ENCODE measurements around the gene EBF3. TPM values are rescaled to one million over a fixed set of nuclear protein-coding genes. Genes with fewer than 3 reads are reported as not detected.

Gene EBF3
- total RNA-seq, 2 donors from 2014 or later, result 0.44 to 2.0 TPM

GRCh38 chr10:129909531-129910256, 54.4 kb downstream of the EBF3 start:
- no peak overlapping the region for H3K27ac ChIP-seq (ENCODE audit: low read depth, low read length)
- no peak overlapping the region for H3K4me3 Mint-ChIP-seq
- H3K27me3 ChIP-seq (ENCODE audit: control insufficient read depth, insufficient read depth, low read length, poor library complexity, severe bottlenecking), result no peaks in the 10 kb centered on the region
- peaks cover 26% of the 10 kb centered on the region for H3K27me3 Mint-ChIP-seq (ENCODE audit: insufficient read depth)
- H3K4me3 ChIP-seq (ENCODE audit: low read length), result no peak overlapping the region
- no peaks in the 10 kb centered on the region for H3K36me3 Mint-ChIP-seq (ENCODE audit: low read depth)
- no peaks in the 10 kb centered on the region for H3K9me3 ChIP-seq (ENCODE audit: control insufficient read depth, low read length)
- H3K4me1 Mint-ChIP-seq, result peaks cover 26% of the 10 kb centered on the region
- TF ChIP-seq CTCF (conservative IDR thresholded peaks at IDR 0.05), result no peak
- no peak overlapping the region for H3K9ac ChIP-seq (ENCODE audit: extremely low read depth, low read length, poor library complexity, severe bottlenecking)
- no peaks in the 10 kb centered on the region for H3K9me3 Mint-ChIP-seq
- no peak overlapping the region for H3K27ac Mint-ChIP-seq
- no peaks in the 10 kb centered on the region for H3K36me3 ChIP-seq (ENCODE audit: control insufficient read depth, insufficient read depth, low read length)
- no peak for DNase-seq
- 93 to 94% methylated on average over 24 to 28 of the region's 28 CpGs for WGBS, 2 experiments (ENCODE audit: insufficient coverage in 1 of 2, insufficient read length in 1 of 2)
- no peaks in the 10 kb centered on the region for H3K4me1 ChIP-seq (ENCODE audit: control insufficient read depth, insufficient read depth, low read length)

- WGBS, 2 experiments (ENCODE audit: insufficient coverage in 1 of 2, insufficient read length in 1 of 2), result 97 to 100% methylated on average over 2 to 3 of the region's 3 CpGs
- Mint-ChIP-seq H3K4me1 (peaks cover 26% of the 10 kb centered on the region), H3K36me3 (ENCODE audit: low read depth) (no peaks in the 10 kb centered on the region), H3K4me3 (no peak overlapping the region), H3K27ac (no peak overlapping the region), H3K9me3 (no peaks in the 10 kb centered on the region), H3K27me3 (ENCODE audit: insufficient read depth) (peaks cover 23% of the 10 kb centered on the region)
- Histone ChIP-seq H3K4me3 (ENCODE audit: low read length) (no peak overlapping the region), H3K27me3 (ENCODE audit: control insufficient read depth, insufficient read depth, low read length, poor library complexity, severe bottlenecking) (no peaks in the 10 kb centered on the region), H3K36me3 (ENCODE audit: control insufficient read depth, insufficient read depth, low read length) (no peaks in the 10 kb centered on the region), H3K9ac (ENCODE audit: extremely low read depth, low read length, poor library complexity, severe bottlenecking) (no peak overlapping the region), H3K9me3 (ENCODE audit: control insufficient read depth, low read length) (no peaks in the 10 kb centered on the region), H3K27ac (ENCODE audit: low read depth, low read length) (no peak overlapping the region), H3K4me1 (ENCODE audit: control insufficient read depth, insufficient read depth, low read length) (no peaks in the 10 kb centered on the region)
- DNase-seq, result no peak
- no peak for TF ChIP-seq CTCF (conservative IDR thresholded peaks at IDR 0.05)
These were observed 55.0 kb downstream of the EBF3 start for GRCh38 chr10:129909080-129909479.

GRCh38 chr10:129908406-129908805, 55.7 kb downstream of the EBF3 start:
- TF ChIP-seq CTCF (conservative IDR thresholded peaks at IDR 0.05), result no peak
- Mint-ChIP-seq H3K4me1 (peaks cover 26% of the 10 kb centered on the region), H3K27me3 (ENCODE audit: insufficient read depth) (peaks cover 21% of the 10 kb centered on the region), H3K36me3 (ENCODE audit: low read depth) (no peaks in the 10 kb centered on the region), H3K9me3 (no peaks in the 10 kb centered on the region), H3K4me3 (no peak overlapping the region), H3K27ac (no peak overlapping the region)
- H3K4me1 ChIP-seq (ENCODE audit: control insufficient read depth, insufficient read depth, low read length), result no peaks in the 10 kb centered on the region
- DNase-seq, result no peak
- H3K27me3 ChIP-seq (ENCODE audit: control insufficient read depth, insufficient read depth, low read length, poor library complexity, severe bottlenecking), result no peaks in the 10 kb centered on the region
- no peaks in the 10 kb centered on the region for H3K36me3 ChIP-seq (ENCODE audit: control insufficient read depth, insufficient read depth, low read length)
- H3K9ac ChIP-seq (ENCODE audit: extremely low read depth, low read length, poor library complexity, severe bottlenecking), result no peak overlapping the region
- H3K4me3 ChIP-seq (ENCODE audit: low read length), result no peak overlapping the region
- WGBS, 2 experiments (ENCODE audit: insufficient coverage in 1 of 2, insufficient read length in 1 of 2), result 93 to 95% methylated on average over 15 of the region's 15 CpGs
- no peaks in the 10 kb centered on the region for H3K9me3 ChIP-seq (ENCODE audit: control insufficient read depth, low read length)
- H3K27ac ChIP-seq (ENCODE audit: low read depth, low read length), result no peak overlapping the region
